ENCODE data around the gene CASP4.
A peak's percentile ranks its signal among the peaks of the same experiment; 100 is the strongest.

DNA sequence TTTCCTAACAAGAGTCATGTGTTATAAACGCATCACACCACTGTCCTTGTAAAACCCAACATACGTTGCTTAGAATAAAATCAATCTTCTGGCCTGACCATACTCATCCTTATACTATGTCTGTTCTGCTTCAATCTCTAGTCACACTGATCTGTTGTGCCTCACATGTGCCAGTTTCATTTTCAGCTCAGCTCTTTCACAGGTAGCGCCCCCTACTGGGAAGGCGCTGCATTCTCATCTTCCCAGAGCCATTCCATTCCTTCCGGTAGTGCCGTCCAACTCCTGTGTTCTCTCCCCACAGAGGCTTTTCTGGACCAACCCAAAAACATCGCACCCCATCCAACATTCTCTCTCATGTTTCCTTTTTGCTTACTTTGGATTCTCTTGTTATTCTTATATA, 32.4 kb upstream of the CASP4 start:
- TF ChIP-seq, protein P1, sequence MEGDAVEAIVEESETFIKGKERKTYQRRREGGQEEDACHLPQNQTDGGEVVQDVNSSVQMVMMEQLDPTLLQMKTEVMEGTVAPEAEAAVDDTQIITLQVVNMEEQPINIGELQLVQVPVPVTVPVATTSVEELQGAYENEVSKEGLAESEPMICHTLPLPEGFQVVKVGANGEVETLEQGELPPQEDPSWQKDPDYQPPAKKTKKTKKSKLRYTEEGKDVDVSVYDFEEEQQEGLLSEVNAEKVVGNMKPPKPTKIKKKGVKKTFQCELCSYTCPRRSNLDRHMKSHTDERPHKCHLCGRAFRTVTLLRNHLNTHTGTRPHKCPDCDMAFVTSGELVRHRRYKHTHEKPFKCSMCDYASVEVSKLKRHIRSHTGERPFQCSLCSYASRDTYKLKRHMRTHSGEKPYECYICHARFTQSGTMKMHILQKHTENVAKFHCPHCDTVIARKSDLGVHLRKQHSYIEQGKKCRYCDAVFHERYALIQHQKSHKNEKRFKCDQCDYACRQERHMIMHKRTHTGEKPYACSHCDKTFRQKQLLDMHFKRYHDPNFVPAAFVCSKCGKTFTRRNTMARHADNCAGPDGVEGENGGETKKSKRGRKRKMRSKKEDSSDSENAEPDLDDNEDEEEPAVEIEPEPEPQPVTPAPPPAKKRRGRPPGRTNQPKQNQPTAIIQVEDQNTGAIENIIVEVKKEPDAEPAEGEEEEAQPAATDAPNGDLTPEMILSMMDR (IDR thresholded peaks at IDR 0.05 in 8 of 11, conservative IDR thresholded peaks at IDR 0.05 in 3 of 11), result peak; percentile 61 to 88 (median 80)
- TF ChIP-seq POLR2AphosphoS5 (IDR thresholded peaks at IDR 0.05), result no peak
- TF ChIP-seq POLR2A (IDR thresholded peaks at IDR 0.05), result no peak
